Choroid plexus epithelial cell (primary cell): ENCODE data around the gene AUTS2.
A peak's percentile ranks its signal among the peaks of the same experiment; 100 is the strongest.

Experiments
- DNase-seq: peaks from one replicate; pipeline ENCODE4 v3.0.0-alpha.2; 2010; ENCODE audit warnings: low read depth
- H3K4me3 ChIP-seq: 2 replicates; pipeline ENCODE4 v1.5.1; 2011; ENCODE audit warnings: low read depth, mild to moderate bottlenecking, control low read depth, low read length, moderate library complexity
- CTCF ChIP-seq: conservative IDR thresholded peaks from 2 replicates; pipeline ENCODE4 v1.5.1; 2011; ENCODE audit warnings: low read depth, mild to moderate bottlenecking, control low read depth, inconsistent platforms, low read length, moderate library complexity

The AUTS2 gene

GRCh38 chr7:70040051-70040450 lies 441.8 kb downstream of the AUTS2 start:
- H3K4me3 ChIP-seq = no peak overlapping the region
- no peak for TF ChIP-seq CTCF
- DNase-seq = no peak

DNA sequence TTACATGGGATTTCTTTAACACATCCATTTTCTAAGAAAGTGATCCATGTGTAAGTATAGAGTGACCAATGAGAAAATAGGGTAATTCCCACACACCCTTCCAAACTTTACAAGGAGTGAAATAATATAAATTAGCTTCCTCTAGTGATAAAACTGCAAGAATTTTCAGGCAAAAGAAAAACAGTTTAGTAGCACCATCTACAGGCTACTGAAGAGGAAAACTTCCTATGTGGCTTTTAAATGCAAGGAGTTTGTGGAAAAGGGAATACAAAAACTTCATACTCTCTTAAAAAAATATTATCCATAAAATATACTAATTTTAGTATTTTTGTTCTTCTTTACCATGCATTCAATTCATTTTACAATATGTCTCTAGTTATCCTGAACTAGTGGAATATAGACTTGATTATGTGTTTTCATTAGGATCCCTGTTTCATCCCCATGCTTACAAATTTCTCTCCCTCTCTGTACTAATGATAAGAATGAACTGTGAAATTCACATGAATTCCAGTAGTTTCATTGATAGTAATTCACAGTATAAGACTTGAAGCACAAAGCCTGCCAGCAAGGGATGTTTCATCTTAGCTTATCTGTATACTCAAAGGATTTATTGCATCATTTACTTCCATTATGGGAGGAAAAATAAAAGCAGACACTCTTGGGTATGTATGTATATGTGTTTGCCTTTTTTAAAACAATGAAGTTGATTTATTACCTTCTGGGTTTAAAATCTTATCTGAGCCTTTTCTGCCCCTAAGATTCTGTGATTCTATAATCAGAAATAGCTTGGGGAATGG lies 442.9 kb downstream of the AUTS2 start:
- peak; percentile 41 for TF ChIP-seq CTCF
- peak; percentile 44 for DNase-seq
- no peak overlapping the region for H3K4me3 ChIP-seq

DNA sequence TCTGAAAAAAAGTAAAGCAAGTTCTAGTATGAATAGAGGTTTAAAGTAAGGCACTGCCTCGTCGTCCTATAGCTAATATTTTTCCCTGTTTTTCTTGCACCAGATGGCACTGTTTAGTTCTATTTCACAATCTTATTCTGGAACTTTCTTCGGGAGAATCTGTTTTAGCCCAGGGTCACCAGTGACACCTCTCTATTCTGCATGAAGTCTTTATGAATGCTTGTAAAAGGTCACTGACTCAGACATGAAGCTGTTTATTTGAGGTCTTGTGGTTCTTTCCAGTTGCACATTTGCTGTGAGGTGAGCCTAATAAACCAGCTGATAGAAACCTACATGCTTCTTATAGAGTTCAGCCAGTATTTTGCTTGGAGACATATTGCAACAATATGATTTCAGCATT lies 444.3 kb downstream of the AUTS2 start:
- H3K4me3 ChIP-seq = no peak overlapping the region
- peak; percentile 59 for DNase-seq
- peak; percentile 26 for TF ChIP-seq CTCF

DNA sequence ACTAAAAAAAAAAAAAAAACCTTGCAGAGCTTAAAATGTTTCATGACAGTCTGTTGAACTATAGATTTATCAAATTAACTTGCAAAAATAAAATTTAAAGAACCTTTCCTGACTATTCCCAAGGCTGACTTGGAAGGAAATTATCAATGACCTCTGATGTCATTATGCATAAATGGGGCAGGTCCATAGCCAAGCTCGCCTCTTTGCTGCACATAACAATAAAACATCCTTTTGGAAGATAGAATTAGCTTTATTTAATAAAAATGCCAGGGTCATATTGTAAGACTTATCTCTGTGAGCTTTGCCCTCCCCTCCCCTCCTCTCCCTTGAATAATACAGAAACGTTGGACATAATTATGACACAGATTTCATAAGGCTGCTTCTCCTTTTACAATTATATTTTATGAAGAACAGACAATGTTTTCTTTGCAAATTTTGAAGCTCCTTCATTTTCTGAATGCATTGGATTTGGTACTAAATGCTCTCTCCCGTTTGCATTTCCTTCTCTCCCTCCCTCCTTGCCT lies 444.8 kb downstream of the AUTS2 start:
- no peak for DNase-seq
- TF ChIP-seq CTCF = no peak
- H3K4me3 ChIP-seq = no peak overlapping the region

GRCh38 chr7:70044064-70044463 lies 445.8 kb downstream of the AUTS2 start:
- no peak for DNase-seq
- TF ChIP-seq CTCF = no peak
- no peak overlapping the region for H3K4me3 ChIP-seq

GRCh38 chr7:70044525-70044924 lies 446.2 kb downstream of the AUTS2 start:
- no peak overlapping the region for H3K4me3 ChIP-seq
- DNase-seq = no peak
- TF ChIP-seq CTCF = no peak

DNA sequence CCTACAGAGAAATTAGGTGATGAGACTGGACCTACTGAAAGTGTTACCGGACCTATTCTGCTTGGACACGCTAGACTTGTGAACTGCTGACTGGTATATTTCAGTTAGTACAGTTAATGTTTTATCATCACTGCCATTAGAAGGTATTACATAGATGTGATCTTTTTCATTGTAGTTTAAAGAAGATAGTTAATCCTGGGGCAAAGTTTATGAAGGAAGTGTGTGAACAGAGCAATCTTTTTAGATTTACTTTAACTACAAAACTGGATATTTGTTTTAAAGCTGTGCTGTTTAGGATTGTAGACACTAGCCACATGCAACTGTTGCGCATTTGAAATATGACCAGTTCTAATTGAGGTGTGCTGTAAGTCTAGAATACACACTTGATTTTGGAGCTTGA lies 446.7 kb downstream of the AUTS2 start:
- TF ChIP-seq CTCF = no peak
- no peak for DNase-seq
- H3K4me3 ChIP-seq = no peak overlapping the region
